Astrocyte of the spinal cord (primary cell): ENCODE measurements around the gene REEP3.

Experiments used
- DNase-seq: peaks from one replicate; pipeline ENCODE4 v3.0.0; 2011; ENCODE audit warnings: low read depth, low spot score
- H3K4me3 ChIP-seq: 2 replicates; pipeline ENCODE4 v1.5.1; 2011; ENCODE audit warnings: low read depth, mild to moderate bottlenecking, low read length, moderate library complexity
- CTCF ChIP-seq: IDR thresholded peaks from 2 replicates; pipeline ENCODE4 v1.5.1; 2012; ENCODE audit warnings: low read depth, mild to moderate bottlenecking, low read length, inconsistent platforms
- in situ Hi-C: cut with HindIII; loops from 2 replicates; pipeline ENCODE4 v1.10.0; 2017; ENCODE audit warnings: low sequenced_read_pairs

REEP3 gene

GRCh38 chr10:63641799-63642198 lies 120.6 kb downstream of the REEP3 start:
- DNase-seq = no peak
- no peak overlapping the region for H3K4me3 ChIP-seq
- in situ Hi-C loops = no loop called here
- TF ChIP-seq CTCF = no peak

GRCh38 chr10:63642808-63643207 lies 121.6 kb downstream of the REEP3 start:
- no peak for DNase-seq
- in situ Hi-C loops = no loop called here
- no peak for TF ChIP-seq CTCF
- H3K4me3 ChIP-seq = no peak overlapping the region

GRCh38 chr10:63644418-63645142 lies 123.4 kb downstream of the REEP3 start:
- no peak overlapping the region for H3K4me3 ChIP-seq
- in situ Hi-C loops = no loop called here
- DNase-seq = no peak
- TF ChIP-seq CTCF = no peak

GRCh38 chr10:63645195-63645594 lies 124.0 kb downstream of the REEP3 start:
- no peak for TF ChIP-seq CTCF
- no peak for DNase-seq
- H3K4me3 ChIP-seq = no peak overlapping the region
- in situ Hi-C loops = no loop called here

- no peak overlapping the region for H3K4me3 ChIP-seq
- in situ Hi-C loops = no loop called here
- TF ChIP-seq CTCF = no peak
- DNase-seq = no peak
Observed at GRCh38 chr10:63646491-63646890, 125.3 kb downstream of the REEP3 start.

- no peak for TF ChIP-seq CTCF
- in situ Hi-C loops = no loop called here
- no peak overlapping the region for H3K4me3 ChIP-seq
- DNase-seq = no peak
Observed at GRCh38 chr10:63651864-63652263, 130.7 kb downstream of the REEP3 start.
